ENCODE results near the gene MTUS2. TPM values are rescaled to one million over a fixed set of nuclear protein-coding genes. Genes with fewer than 3 reads are reported as not detected.

MTUS2 gene
- total RNA-seq, 1 donor from 2014 or later = not detected

- Mint-ChIP-seq H3K27ac (no peak overlapping the region), H3K4me1 (ENCODE audit: low read depth) (no peaks in the 10 kb centered on the region), H3K36me3 (ENCODE audit: low read depth) (peaks cover 41% of the 10 kb centered on the region), H3K9me3 (no peaks in the 10 kb centered on the region), H3K27me3 (ENCODE audit: insufficient read depth) (no peaks in the 10 kb centered on the region), H3K4me3 (no peak overlapping the region)
- DNase-seq (ENCODE audit: low spot score) = no peak
- intact Hi-C loops (cut with micrococcal nuclease) = no loop called here
These were observed 704.5 kb downstream of the MTUS2 start for GRCh38 chr13:29524641-29525040.

- Mint-ChIP-seq H3K36me3 (ENCODE audit: low read depth) (peaks cover 40% of the 10 kb centered on the region), H3K4me3 (no peak overlapping the region), H3K4me1 (ENCODE audit: low read depth) (no peaks in the 10 kb centered on the region), H3K9me3 (no peaks in the 10 kb centered on the region), H3K27me3 (ENCODE audit: insufficient read depth) (no peaks in the 10 kb centered on the region), H3K27ac (no peak overlapping the region)
- no peak for DNase-seq (ENCODE audit: low spot score)
- intact Hi-C loops (cut with micrococcal nuclease) = no loop called here
These were observed 705.6 kb downstream of the MTUS2 start for GRCh38 chr13:29525757-29526156.

- intact Hi-C loops (cut with micrococcal nuclease) = no loop called here
- H3K36me3 Mint-ChIP-seq (ENCODE audit: low read depth) = peaks cover 39% of the 10 kb centered on the region
- no peaks in the 10 kb centered on the region for H3K4me1 Mint-ChIP-seq (ENCODE audit: low read depth)
- no peak overlapping the region for H3K4me3 Mint-ChIP-seq
- H3K27me3 Mint-ChIP-seq (ENCODE audit: insufficient read depth) = no peaks in the 10 kb centered on the region
- H3K9me3 Mint-ChIP-seq = no peaks in the 10 kb centered on the region
- no peak for DNase-seq (ENCODE audit: low spot score)
- no peak overlapping the region for H3K27ac Mint-ChIP-seq
These were observed 706.6 kb downstream of the MTUS2 start for GRCh38 chr13:29526741-29527140.

GRCh38 chr13:29527511-29527910, 707.4 kb downstream of the MTUS2 start:
- no peak for DNase-seq (ENCODE audit: low spot score)
- Mint-ChIP-seq H3K4me3 (no peak overlapping the region), H3K27ac (no peak overlapping the region), H3K36me3 (ENCODE audit: low read depth) (peaks cover 39% of the 10 kb centered on the region), H3K4me1 (ENCODE audit: low read depth) (no peaks in the 10 kb centered on the region), H3K27me3 (ENCODE audit: insufficient read depth) (no peaks in the 10 kb centered on the region), H3K9me3 (no peaks in the 10 kb centered on the region)
- intact Hi-C loops (cut with micrococcal nuclease) = no loop called here

GRCh38 chr13:29527916-29528315, 707.8 kb downstream of the MTUS2 start:
- intact Hi-C loops (cut with micrococcal nuclease) = no loop called here

GRCh38 chr13:29529754-29530153, 709.6 kb downstream of the MTUS2 start:
- Mint-ChIP-seq H3K27ac (no peak overlapping the region), H3K4me3 (no peak overlapping the region), H3K27me3 (ENCODE audit: insufficient read depth) (no peaks in the 10 kb centered on the region), H3K36me3 (ENCODE audit: low read depth) (peaks cover 40% of the 10 kb centered on the region), H3K4me1 (ENCODE audit: low read depth) (no peaks in the 10 kb centered on the region), H3K9me3 (no peaks in the 10 kb centered on the region)
- DNase-seq (ENCODE audit: low spot score) = no peak
- intact Hi-C loops (cut with micrococcal nuclease) = no loop called here

More at GRCh38 chr13:29527916-29528315, 707.8 kb downstream of the MTUS2 start:
- DNase-seq (ENCODE audit: low spot score) = no peak
- H3K4me1 Mint-ChIP-seq (ENCODE audit: low read depth) = no peaks in the 10 kb centered on the region
- no peak overlapping the region for H3K4me3 Mint-ChIP-seq
- H3K27me3 Mint-ChIP-seq (ENCODE audit: insufficient read depth) = no peaks in the 10 kb centered on the region
- H3K27ac Mint-ChIP-seq = no peak overlapping the region
- peaks cover 43% of the 10 kb centered on the region for H3K36me3 Mint-ChIP-seq (ENCODE audit: low read depth)
- H3K9me3 Mint-ChIP-seq = no peaks in the 10 kb centered on the region

GRCh38 chr13:29530901-29531300, 710.8 kb downstream of the MTUS2 start:
- Mint-ChIP-seq H3K27ac (no peak overlapping the region), H3K27me3 (ENCODE audit: insufficient read depth) (no peaks in the 10 kb centered on the region), H3K9me3 (no peaks in the 10 kb centered on the region), H3K4me3 (no peak overlapping the region), H3K36me3 (ENCODE audit: low read depth) (peaks cover 38% of the 10 kb centered on the region), H3K4me1 (ENCODE audit: low read depth) (no peaks in the 10 kb centered on the region)
- no peak for DNase-seq (ENCODE audit: low spot score)
- intact Hi-C loops (cut with micrococcal nuclease) = no loop called here

GRCh38 chr13:29532116-29532515, 712.0 kb downstream of the MTUS2 start:
- DNase-seq (ENCODE audit: low spot score) = no peak
- Mint-ChIP-seq H3K36me3 (ENCODE audit: low read depth) (peaks cover 36% of the 10 kb centered on the region), H3K27ac (no peak overlapping the region), H3K27me3 (ENCODE audit: insufficient read depth) (no peaks in the 10 kb centered on the region), H3K4me3 (no peak overlapping the region), H3K9me3 (no peaks in the 10 kb centered on the region), H3K4me1 (ENCODE audit: low read depth) (no peaks in the 10 kb centered on the region)
- intact Hi-C loops (cut with micrococcal nuclease) = no loop called here

GRCh38 chr13:29532821-29533220, 712.7 kb downstream of the MTUS2 start:
- H3K27ac Mint-ChIP-seq = no peak overlapping the region
- DNase-seq (ENCODE audit: low spot score) = no peak

GRCh38 chr13:29534083-29534482, 713.9 kb downstream of the MTUS2 start:
- H3K4me3 Mint-ChIP-seq = no peak overlapping the region
- peaks cover 34% of the 10 kb centered on the region for H3K36me3 Mint-ChIP-seq (ENCODE audit: low read depth)
- peaks cover 10% of the 10 kb centered on the region for H3K4me1 Mint-ChIP-seq (ENCODE audit: low read depth)
- intact Hi-C loops (cut with micrococcal nuclease) = no loop called here
- H3K27me3 Mint-ChIP-seq (ENCODE audit: insufficient read depth) = no peaks in the 10 kb centered on the region
- no peak for DNase-seq (ENCODE audit: low spot score)
- no peaks in the 10 kb centered on the region for H3K9me3 Mint-ChIP-seq
- H3K27ac Mint-ChIP-seq = no peak overlapping the region

More at GRCh38 chr13:29532821-29533220, 712.7 kb downstream of the MTUS2 start:
- Mint-ChIP-seq H3K36me3 (ENCODE audit: low read depth) (peaks cover 37% of the 10 kb centered on the region), H3K27me3 (ENCODE audit: insufficient read depth) (no peaks in the 10 kb centered on the region), H3K4me1 (ENCODE audit: low read depth) (peaks cover 3% of the 10 kb centered on the region), H3K4me3 (no peak overlapping the region), H3K9me3 (no peaks in the 10 kb centered on the region)
- intact Hi-C loops (cut with micrococcal nuclease) = no loop called here

GRCh38 chr13:29535663-29536655, 715.8 kb downstream of the MTUS2 start:
- Mint-ChIP-seq H3K27me3 (ENCODE audit: insufficient read depth) (no peaks in the 10 kb centered on the region), H3K27ac (no peak overlapping the region), H3K4me3 (no peak overlapping the region), H3K9me3 (no peaks in the 10 kb centered on the region), H3K36me3 (ENCODE audit: low read depth) (peaks cover 22% of the 10 kb centered on the region), H3K4me1 (ENCODE audit: low read depth) (peaks cover 14% of the 10 kb centered on the region)
- DNase-seq (ENCODE audit: low spot score) = no peak
- intact Hi-C loops (cut with micrococcal nuclease) = no loop called here

GRCh38 chr13:29536853-29537252, 716.7 kb downstream of the MTUS2 start:
- H3K4me1 Mint-ChIP-seq (ENCODE audit: low read depth) = peaks cover 22% of the 10 kb centered on the region
- no peak overlapping the region for H3K27ac Mint-ChIP-seq
- no peaks in the 10 kb centered on the region for H3K27me3 Mint-ChIP-seq (ENCODE audit: insufficient read depth)
- H3K9me3 Mint-ChIP-seq = no peaks in the 10 kb centered on the region
- no peak for DNase-seq (ENCODE audit: low spot score)
- intact Hi-C loops (cut with micrococcal nuclease) = no loop called here
- H3K36me3 Mint-ChIP-seq (ENCODE audit: low read depth) = peaks cover 26% of the 10 kb centered on the region
- H3K4me3 Mint-ChIP-seq = no peak overlapping the region

GRCh38 chr13:29537736-29538651, 717.9 kb downstream of the MTUS2 start:
- Mint-ChIP-seq H3K27ac (peak overlapping the region; percentile 5), H3K4me1 (ENCODE audit: low read depth) (peaks cover 29% of the 10 kb centered on the region), H3K4me3 (no peak overlapping the region), H3K36me3 (ENCODE audit: low read depth) (peaks cover 18% of the 10 kb centered on the region), H3K27me3 (ENCODE audit: insufficient read depth) (no peaks in the 10 kb centered on the region), H3K9me3 (no peaks in the 10 kb centered on the region)
- no peak for DNase-seq (ENCODE audit: low spot score)
- intact Hi-C loops (cut with micrococcal nuclease) = no loop called here
